Measurements from ENCODE around the gene TPTE2. TPM values are rescaled to one million over a fixed set of nuclear protein-coding genes. Genes with fewer than 3 reads are reported as not detected.
"Not testable (repeated sequence)": the region's sequence is repeated elsewhere in the genome, so short reads cannot be mapped to it uniquely, and the experiment has no call there.

The TPTE2 gene
- total RNA-seq, 1 experiment from 2014 or later, result not detected

DNA sequence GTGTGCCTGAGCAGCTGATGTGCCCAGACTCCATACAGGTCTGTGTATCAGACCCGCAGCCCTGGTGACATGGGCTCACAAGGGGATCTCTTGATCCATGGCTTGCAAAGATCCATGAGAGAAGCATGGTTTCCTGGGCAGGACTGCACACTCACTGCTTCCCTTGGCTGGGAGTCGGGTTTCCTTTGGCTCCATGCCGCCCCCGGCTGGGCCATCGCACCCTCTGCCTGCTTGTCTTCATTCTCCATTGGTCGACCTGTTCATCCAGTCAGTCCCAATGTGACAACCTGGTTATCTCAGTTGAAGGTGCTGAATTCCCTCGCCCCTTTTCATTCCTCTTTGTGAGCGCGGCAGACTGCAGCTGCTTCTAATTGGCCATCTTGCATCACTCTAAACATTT is 101.2 kb downstream of the TPTE2 start:
- not testable (repeated sequence) for H3K36me3 ChIP-seq (replicated peaks; ENCODE audit: control insufficient read depth, insufficient read depth, low read length); DNase-seq; H3K27me3 ChIP-seq (ENCODE audit: control insufficient read depth, insufficient read depth, low read length); H3K4me3 ChIP-seq (ENCODE audit: insufficient read depth, low read depth, low read length)

GRCh38 chr13:19439056-19439686 is 122.2 kb downstream of the TPTE2 start:
- H3K36me3 ChIP-seq (replicated peaks; ENCODE audit: control insufficient read depth, insufficient read depth, low read length); DNase-seq; H3K27me3 ChIP-seq (ENCODE audit: control insufficient read depth, insufficient read depth, low read length); H3K4me3 ChIP-seq (ENCODE audit: insufficient read depth, low read depth, low read length): not testable (repeated sequence)

DNA sequence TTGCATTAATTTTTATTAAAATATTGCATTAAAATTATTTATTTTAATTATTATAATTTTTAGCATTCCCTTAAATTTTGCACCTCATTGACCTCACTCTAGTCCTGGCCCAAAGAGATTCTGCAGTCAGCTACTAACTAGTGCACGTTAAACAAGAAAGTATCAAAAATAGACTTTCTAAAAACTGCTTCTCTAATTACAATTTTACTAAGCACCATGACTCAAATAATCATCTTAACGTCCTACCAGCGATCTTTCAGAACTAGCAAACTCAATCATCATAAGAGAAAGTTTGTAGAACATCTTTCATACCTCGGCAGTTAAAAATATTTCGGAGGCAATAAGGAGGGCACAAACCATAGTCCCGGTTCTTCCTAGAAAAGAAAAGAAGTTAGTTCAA is 123.6 kb downstream of the TPTE2 start:
- not testable (repeated sequence) for DNase-seq; H3K36me3 ChIP-seq (replicated peaks; ENCODE audit: control insufficient read depth, insufficient read depth, low read length); H3K27me3 ChIP-seq (ENCODE audit: control insufficient read depth, insufficient read depth, low read length); H3K4me3 ChIP-seq (ENCODE audit: insufficient read depth, low read depth, low read length)

- not testable (repeated sequence) for H3K27me3 ChIP-seq (ENCODE audit: control insufficient read depth, insufficient read depth, low read length); DNase-seq
Measured at GRCh38 chr13:19422236-19422635, 139.1 kb downstream of the TPTE2 start.

GRCh38 chr13:19412494-19412893 is 148.8 kb downstream of the TPTE2 start:
- DNase-seq; H3K36me3 ChIP-seq (replicated peaks; ENCODE audit: control insufficient read depth, insufficient read depth, low read length); H3K27me3 ChIP-seq (ENCODE audit: control insufficient read depth, insufficient read depth, low read length); H3K4me3 ChIP-seq (ENCODE audit: insufficient read depth, low read depth, low read length): not testable (repeated sequence)

More at GRCh38 chr13:19422236-19422635, 139.1 kb downstream of the TPTE2 start:
- H3K4me3 ChIP-seq (ENCODE audit: insufficient read depth, low read depth, low read length); H3K36me3 ChIP-seq (replicated peaks; ENCODE audit: control insufficient read depth, insufficient read depth, low read length): not testable (repeated sequence)

- H3K27me3 ChIP-seq (ENCODE audit: control insufficient read depth, insufficient read depth, low read length); H3K4me3 ChIP-seq (ENCODE audit: insufficient read depth, low read depth, low read length); DNase-seq; H3K36me3 ChIP-seq (replicated peaks; ENCODE audit: control insufficient read depth, insufficient read depth, low read length): not testable (repeated sequence)
Measured at GRCh38 chr13:19382746-19383511, 178.4 kb downstream of the TPTE2 start.

- peak; percentile 22 for DNase-seq
- Histone ChIP-seq H3K36me3 (replicated peaks; ENCODE audit: control insufficient read depth, insufficient read depth, low read length) (no peaks in the 10 kb centered on the region), H3K4me3 (ENCODE audit: insufficient read depth, low read depth, low read length) (no peak overlapping the region), H3K27me3 (ENCODE audit: control insufficient read depth, insufficient read depth, low read length) (no peaks in the 10 kb centered on the region)
Measured at GRCh38 chr13:19382111-19382510, 179.2 kb downstream of the TPTE2 start.

Other genes with a start within 250 kb of the TPTE2 start
- 5.2 and 6.0 TPM in 2 replicates for gene MPHOSPH8, start 72.1 kb upstream of the TPTE2 start, total RNA-seq (2014; rRNA removed; shearing (Covaris generic))
- gene PSPC1, start 221.4 kb upstream of the TPTE2 start, total RNA-seq (2014; rRNA removed; shearing (Covaris generic)), result 40.6 and 42.2 TPM in 2 replicates